Measurements from ENCODE around the gene SLC8A3. TPM values are rescaled to one million over a fixed set of nuclear protein-coding genes. Genes with fewer than 3 reads are reported as not detected.

Gene SLC8A3
- polyA plus RNA-seq, 1 of the 3 experiments (the other 2 are of a cell fraction), result 0.26 TPM

- Histone ChIP-seq H4K20me1 (ENCODE audit: insufficient read depth) (no peaks in the 10 kb centered on the region), H3K27ac (ENCODE audit: low read depth in 2 of 2, low read length in 1 of 2) (no peak overlapping the region), H3K9ac (no peak overlapping the region), H3K4me1 (ENCODE audit: control insufficient read depth in 1 of 2, insufficient read depth in 2 of 2, low read depth in 1 of 2, low read length in 1 of 2) (peaks cover 0 to 22% of the 10 kb centered on the region in 2 experiments; a peak in 2 of 4 replicates), H3F3A (replicated peaks; ENCODE audit: insufficient read depth) (no peaks in the 10 kb centered on the region), H3K27me3 (ENCODE audit: insufficient read depth) (no peaks in the 10 kb centered on the region; the same call in 1 of the 2 replicates), H3K9me3 (no peaks in the 10 kb centered on the region), H3K36me3 (replicated peaks in 1 of 2; ENCODE audit: control insufficient read depth in 1 of 2, insufficient read depth in 2 of 2, low read length in 1 of 2) (no peaks in the 10 kb centered on the region), H3K4me2 (no peak overlapping the region), H3K4me3 (ENCODE audit: low read depth in 2 of 2, low read length in 1 of 2) (no peak overlapping the region), H2AFZ (ENCODE audit: low read depth) (no peak overlapping the region), H3K79me2 (ENCODE audit: insufficient read depth) (no peaks in the 10 kb centered on the region), H3K9me2 (no peaks in the 10 kb centered on the region)
- POLR2A ChIA-PET, result no interaction called here
- WGBS (ENCODE audit: low lambda C conversion rate), result 23% methylated on average over 2 of the region's 2 CpGs
- TF ChIP-seq RXRA (IDR thresholded peaks at IDR 0.05; ENCODE audit: borderline replicate concordance, low read depth) (no peak), TAF1 (IDR thresholded peaks at IDR 0.05; ENCODE audit: borderline replicate concordance, low read depth, low read length) (no peak), FOXM1 (IDR thresholded peaks at IDR 0.05; ENCODE audit: low read depth) (no peak), TCF12 (IDR thresholded peaks at IDR 0.05) (no peak)
- TF ChIP-seq, protein P1, sequence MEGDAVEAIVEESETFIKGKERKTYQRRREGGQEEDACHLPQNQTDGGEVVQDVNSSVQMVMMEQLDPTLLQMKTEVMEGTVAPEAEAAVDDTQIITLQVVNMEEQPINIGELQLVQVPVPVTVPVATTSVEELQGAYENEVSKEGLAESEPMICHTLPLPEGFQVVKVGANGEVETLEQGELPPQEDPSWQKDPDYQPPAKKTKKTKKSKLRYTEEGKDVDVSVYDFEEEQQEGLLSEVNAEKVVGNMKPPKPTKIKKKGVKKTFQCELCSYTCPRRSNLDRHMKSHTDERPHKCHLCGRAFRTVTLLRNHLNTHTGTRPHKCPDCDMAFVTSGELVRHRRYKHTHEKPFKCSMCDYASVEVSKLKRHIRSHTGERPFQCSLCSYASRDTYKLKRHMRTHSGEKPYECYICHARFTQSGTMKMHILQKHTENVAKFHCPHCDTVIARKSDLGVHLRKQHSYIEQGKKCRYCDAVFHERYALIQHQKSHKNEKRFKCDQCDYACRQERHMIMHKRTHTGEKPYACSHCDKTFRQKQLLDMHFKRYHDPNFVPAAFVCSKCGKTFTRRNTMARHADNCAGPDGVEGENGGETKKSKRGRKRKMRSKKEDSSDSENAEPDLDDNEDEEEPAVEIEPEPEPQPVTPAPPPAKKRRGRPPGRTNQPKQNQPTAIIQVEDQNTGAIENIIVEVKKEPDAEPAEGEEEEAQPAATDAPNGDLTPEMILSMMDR (IDR thresholded peaks at IDR 0.05), result no peak
- CTCF ChIA-PET, result no interaction called here
- DNase-seq, result no peak
These were observed 127.6 kb downstream of the SLC8A3 start for GRCh38 chr14:70061108-70061507.

GRCh38 chr14:70059545-70059944, 129.2 kb downstream of the SLC8A3 start:
- Histone ChIP-seq H3F3A (replicated peaks; ENCODE audit: insufficient read depth) (no peaks in the 10 kb centered on the region), H3K36me3 (replicated peaks in 1 of 2; ENCODE audit: control insufficient read depth in 1 of 2, insufficient read depth in 2 of 2, low read length in 1 of 2) (no peaks in the 10 kb centered on the region), H4K20me1 (ENCODE audit: insufficient read depth) (no peaks in the 10 kb centered on the region), H3K4me1 (ENCODE audit: control insufficient read depth in 1 of 2, insufficient read depth in 2 of 2, low read depth in 1 of 2, low read length in 1 of 2) (peaks cover 0 to 11% of the 10 kb centered on the region in 2 experiments; a peak in 2 of 4 replicates), H3K27me3 (ENCODE audit: insufficient read depth) (no peaks in the 10 kb centered on the region; the same call in 1 of the 2 replicates), H3K9ac (no peak overlapping the region), H3K4me2 (no peak overlapping the region), H2AFZ (ENCODE audit: low read depth) (no peak overlapping the region), H3K4me3 (ENCODE audit: low read depth in 2 of 2, low read length in 1 of 2) (no peak overlapping the region), H3K9me2 (no peaks in the 10 kb centered on the region), H3K79me2 (ENCODE audit: insufficient read depth) (no peaks in the 10 kb centered on the region), H3K27ac (ENCODE audit: low read depth in 2 of 2, low read length in 1 of 2) (no peak overlapping the region), H3K9me3 (no peaks in the 10 kb centered on the region)
- WGBS (ENCODE audit: low lambda C conversion rate), result 9% methylated on average over 2 of the region's 2 CpGs
- no peak for DNase-seq
- CTCF ChIA-PET, result interaction anchor here (1.0 to 1.1 kb wide), 2 partner anchors 13 to 14 kb away, joined by 3 to 5 read pairs; no protein-coding TSS in a partner anchor
- POLR2A ChIA-PET, result no interaction called here
- TF ChIP-seq SIN3A (IDR thresholded peaks at IDR 0.05; ENCODE audit: borderline replicate concordance, low read depth, low read length), result no peak
- TF ChIP-seq, protein P2, sequence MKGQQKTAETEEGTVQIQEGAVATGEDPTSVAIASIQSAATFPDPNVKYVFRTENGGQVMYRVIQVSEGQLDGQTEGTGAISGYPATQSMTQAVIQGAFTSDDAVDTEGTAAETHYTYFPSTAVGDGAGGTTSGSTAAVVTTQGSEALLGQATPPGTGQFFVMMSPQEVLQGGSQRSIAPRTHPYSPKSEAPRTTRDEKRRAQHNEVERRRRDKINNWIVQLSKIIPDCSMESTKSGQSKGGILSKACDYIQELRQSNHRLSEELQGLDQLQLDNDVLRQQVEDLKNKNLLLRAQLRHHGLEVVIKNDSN (IDR thresholded peaks at IDR 0.05; ENCODE audit: borderline replicate concordance, low read depth), result no peak
- TF ChIP-seq, protein P3, sequence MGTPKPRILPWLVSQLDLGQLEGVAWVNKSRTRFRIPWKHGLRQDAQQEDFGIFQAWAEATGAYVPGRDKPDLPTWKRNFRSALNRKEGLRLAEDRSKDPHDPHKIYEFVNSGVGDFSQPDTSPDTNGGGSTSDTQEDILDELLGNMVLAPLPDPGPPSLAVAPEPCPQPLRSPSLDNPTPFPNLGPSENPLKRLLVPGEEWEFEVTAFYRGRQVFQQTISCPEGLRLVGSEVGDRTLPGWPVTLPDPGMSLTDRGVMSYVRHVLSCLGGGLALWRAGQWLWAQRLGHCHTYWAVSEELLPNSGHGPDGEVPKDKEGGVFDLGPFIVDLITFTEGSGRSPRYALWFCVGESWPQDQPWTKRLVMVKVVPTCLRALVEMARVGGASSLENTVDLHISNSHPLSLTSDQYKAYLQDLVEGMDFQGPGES (IDR thresholded peaks at IDR 0.05; ENCODE audit: low read depth, low read length), result no peak

Measured in SK-N-SH (cell line).